ENCODE data around the gene PCA3.

- TF ChIP-seq CTCF (conservative IDR thresholded peaks at IDR 0.05 in 1 of 2, IDR thresholded peaks at IDR 0.05 in 1 of 2; ENCODE audit: extremely low read depth in 1 of 2, insufficient read depth in 1 of 2, low read depth in 1 of 2, low read length in 2 of 2) (no peak), EZH2 (IDR thresholded peaks at IDR 0.05; ENCODE audit: borderline replicate concordance, low read length) (no peak)
Observed at GRCh38 chr9:76759732-76760131, 4.5 kb upstream of the PCA3 start.

Data from mammary epithelial cell (primary cell).